Measurements from ENCODE around the gene PRRG4. TPM values are rescaled to one million over a fixed set of nuclear protein-coding genes. Genes with fewer than 3 reads are reported as not detected.

PRRG4 gene
- total RNA-seq, 4 donors from 2014 or later = 0.75 to 2.2 (median 1.2) TPM

DNA sequence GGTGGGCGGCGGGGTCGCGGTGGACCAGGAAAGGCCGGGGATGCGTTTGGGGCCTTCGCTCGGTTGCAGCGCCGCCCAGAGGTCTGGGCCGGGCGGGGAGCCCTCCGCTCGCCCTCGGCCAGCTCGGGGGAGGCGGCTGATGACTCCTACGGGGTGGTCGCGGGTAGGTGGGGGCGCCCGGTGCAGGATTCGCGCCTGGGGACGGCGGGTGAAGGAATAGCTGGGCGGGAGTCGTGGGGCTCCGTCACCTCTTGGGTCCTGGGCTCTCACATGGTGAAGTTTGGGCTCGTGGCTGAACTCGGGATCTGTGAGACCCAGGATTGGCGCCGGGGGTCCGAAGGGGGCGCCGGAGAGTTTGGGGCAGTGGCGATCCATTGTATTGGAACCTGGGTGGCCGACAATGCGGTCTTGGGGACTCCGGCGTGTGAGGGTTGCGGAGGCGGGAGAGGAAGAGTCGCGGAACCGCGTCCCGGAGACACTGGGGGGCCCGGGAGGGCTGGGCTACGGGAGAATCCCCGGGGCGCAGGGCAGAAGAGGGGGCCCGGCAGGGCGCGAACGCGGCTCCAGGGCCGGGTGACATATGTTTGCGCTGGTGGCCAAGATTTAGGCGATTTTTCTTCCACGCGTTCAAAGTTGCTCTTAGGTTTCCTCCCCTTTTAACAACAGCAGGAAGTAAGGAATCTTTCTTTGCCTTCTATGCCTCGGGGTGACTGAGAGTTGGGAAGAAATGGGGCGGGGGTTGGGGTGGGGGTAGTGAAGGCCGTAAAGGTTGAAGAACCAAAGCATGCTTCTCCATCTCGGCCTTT is 63.8 kb downstream of the PRRG4 start:
- TF ChIP-seq, protein P1, sequence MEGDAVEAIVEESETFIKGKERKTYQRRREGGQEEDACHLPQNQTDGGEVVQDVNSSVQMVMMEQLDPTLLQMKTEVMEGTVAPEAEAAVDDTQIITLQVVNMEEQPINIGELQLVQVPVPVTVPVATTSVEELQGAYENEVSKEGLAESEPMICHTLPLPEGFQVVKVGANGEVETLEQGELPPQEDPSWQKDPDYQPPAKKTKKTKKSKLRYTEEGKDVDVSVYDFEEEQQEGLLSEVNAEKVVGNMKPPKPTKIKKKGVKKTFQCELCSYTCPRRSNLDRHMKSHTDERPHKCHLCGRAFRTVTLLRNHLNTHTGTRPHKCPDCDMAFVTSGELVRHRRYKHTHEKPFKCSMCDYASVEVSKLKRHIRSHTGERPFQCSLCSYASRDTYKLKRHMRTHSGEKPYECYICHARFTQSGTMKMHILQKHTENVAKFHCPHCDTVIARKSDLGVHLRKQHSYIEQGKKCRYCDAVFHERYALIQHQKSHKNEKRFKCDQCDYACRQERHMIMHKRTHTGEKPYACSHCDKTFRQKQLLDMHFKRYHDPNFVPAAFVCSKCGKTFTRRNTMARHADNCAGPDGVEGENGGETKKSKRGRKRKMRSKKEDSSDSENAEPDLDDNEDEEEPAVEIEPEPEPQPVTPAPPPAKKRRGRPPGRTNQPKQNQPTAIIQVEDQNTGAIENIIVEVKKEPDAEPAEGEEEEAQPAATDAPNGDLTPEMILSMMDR (IDR thresholded peaks at IDR 0.05; ENCODE audit: low read depth) = no peak

DNA sequence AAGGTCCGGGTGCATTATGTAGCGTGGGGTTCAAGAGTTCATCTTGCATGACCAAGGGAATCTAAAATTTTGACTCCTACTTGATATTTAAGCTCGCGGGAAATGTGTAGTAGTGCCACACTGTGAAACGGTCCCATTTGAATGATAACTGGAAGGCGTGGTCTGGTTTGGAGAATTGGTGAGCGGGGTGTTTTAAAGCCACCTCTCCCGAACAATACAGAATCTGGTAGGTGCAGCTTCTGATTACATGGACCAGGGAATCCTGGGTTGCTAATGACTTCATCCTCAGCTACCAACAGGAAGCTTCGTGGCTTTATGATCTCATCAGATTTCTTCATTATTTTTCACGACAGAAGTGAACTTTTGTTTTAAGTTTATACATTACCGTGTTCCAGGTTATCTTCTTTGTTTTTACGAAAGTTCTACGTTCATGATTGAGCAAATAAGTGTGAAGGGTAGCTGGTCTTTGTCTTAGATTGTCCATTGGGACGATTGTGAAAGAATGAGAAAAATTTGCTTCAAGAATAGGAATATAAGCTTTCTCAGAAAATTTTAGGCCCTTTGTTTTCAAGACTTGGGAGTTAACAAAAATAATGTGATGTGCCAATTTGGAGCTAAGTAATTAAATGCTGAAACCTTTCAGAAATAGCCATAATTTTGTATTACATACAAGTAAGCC is 64.6 kb downstream of the PRRG4 start:
- TF ChIP-seq, protein P1 (IDR thresholded peaks at IDR 0.05; ENCODE audit: low read depth) = no peak

DNA sequence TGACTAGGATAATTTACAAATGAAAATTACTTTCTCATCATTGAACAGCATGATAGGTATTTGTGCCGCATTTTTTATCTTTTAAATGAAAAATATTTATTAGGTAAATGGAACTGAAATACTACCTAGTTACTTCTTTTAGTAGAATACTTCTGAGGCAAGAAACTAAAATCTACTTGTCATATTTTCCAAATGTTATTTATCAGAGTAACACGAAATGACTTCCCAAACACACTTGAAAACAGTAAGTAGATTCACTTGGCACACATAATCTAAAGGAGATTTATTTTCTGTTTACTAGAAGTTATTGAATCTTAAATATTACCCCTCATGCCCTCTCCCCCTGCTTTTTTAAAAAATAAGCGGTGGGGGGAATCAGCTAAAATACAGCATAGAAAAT is 65.2 kb downstream of the PRRG4 start:
- TF ChIP-seq, protein P1 (IDR thresholded peaks at IDR 0.05; ENCODE audit: low read depth) = no peak

DNA sequence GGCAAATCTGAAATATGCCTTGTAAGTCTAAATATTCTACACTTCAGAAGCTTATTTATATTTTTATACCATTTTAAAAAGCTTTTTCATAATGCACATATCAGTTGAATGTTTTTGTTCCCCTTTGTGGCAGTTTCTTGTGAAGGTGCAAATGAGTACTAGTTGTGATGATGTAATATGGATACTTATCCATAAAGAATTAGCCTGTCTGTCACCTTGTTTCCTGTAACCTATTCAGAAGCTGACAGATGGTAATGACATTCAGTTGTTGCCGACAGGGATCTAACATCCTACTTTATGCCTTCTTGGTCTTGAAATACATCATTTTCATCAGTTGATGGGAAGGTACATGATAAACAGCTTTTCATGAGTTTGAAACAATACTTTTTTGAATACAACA is 65.7 kb downstream of the PRRG4 start:
- TF ChIP-seq, protein P1 (IDR thresholded peaks at IDR 0.05; ENCODE audit: low read depth) = no peak

DNA sequence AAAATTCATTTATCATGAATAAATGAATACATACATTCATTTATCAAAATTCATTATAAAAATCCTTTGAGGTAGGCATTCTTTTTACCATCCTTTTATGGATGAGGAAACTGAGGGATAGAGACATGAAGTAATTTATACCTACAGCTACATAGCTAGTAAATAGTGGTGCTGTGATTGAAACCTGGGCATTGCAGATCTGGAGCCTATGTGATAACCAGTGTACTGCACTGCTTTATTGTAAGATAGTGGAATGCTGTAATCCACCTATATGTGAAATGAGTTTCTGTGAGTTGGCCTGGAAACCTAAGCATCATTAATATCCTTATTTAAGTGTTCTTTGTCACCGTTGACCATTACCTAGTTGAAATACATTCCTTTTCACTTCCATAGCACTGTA is 67.4 kb downstream of the PRRG4 start:
- TF ChIP-seq, protein P1 (IDR thresholded peaks at IDR 0.05; ENCODE audit: low read depth) = no peak

DNA sequence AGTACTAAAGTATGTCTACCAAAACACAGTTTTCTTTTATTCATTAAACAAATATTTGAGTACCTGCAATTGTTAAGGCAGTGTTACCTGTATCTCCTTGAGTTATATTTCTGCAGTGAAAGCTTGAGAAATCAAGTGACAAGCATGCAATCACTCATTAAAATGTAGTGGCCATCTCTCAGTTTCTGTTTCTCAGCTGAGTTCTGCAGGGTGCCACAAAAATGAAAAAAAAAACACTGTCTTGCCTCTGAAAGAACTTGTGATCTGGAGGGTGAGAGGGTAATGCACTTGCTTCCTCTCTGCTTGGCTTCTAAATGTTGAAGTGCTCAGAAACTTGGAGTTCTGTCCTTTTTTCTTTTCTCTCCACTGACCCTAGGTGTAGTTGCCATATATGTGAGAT is 69.7 kb downstream of the PRRG4 start:
- TF ChIP-seq, protein P1 (IDR thresholded peaks at IDR 0.05; ENCODE audit: low read depth) = no peak

DNA sequence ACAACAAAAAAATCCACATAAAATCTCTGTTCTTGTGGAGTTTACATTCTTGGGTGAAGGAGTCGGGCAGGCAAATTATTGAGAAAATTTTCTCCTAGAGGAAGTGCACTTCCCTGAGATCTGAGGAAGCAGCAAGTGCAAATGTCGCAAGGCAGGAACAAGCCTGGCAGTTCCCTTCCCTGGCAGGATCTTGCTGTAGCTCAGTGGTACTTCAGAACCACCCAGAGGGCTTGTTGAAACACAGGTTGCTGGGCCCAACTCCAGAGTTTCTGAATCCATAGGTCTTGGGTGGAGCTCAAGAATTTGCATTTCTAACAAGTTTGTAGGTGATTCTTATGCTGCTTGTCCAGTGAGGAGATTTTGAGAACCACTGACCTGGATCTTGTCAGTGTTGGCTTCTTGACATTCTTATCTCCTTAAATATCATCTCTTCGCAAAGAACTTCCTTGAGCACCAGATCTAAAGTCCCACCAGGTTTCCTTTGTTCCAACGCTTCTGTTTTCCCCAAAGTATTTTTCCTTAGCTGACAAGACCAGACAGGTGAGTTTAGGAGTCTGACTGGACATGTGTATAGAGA is 72.5 kb downstream of the PRRG4 start:
- TF ChIP-seq, protein P1 (IDR thresholded peaks at IDR 0.05; ENCODE audit: low read depth) = no peak
